Testis (tissue), 2 donors: ENCODE measurements around the gene LCN10.

Source experiments
- POLR2A ChIP-seq: fragments of 450-650 bp; IDR thresholded peaks from one replicate; pipeline ENCODE4 v1.6.1; 2017; ENCODE audit warnings: antibody characterized with exemption, mild to moderate bottlenecking, moderate library complexity
- TF ChIP-seq, protein P1 (sequence below), 3 experiments: fragments of 450-650 bp in 2 of 3; fragments of 200-600 bp in 1 of 3; sonication (generic) in 1 of 3; IDR thresholded peaks; one replicate each; pipeline ENCODE4 v1.5.1; 2016 to 2019; ENCODE audit warnings: antibody characterized with exemption in 3 of 3, mild to moderate bottlenecking in 2 of 3, moderate library complexity in 1 of 3

DNA sequence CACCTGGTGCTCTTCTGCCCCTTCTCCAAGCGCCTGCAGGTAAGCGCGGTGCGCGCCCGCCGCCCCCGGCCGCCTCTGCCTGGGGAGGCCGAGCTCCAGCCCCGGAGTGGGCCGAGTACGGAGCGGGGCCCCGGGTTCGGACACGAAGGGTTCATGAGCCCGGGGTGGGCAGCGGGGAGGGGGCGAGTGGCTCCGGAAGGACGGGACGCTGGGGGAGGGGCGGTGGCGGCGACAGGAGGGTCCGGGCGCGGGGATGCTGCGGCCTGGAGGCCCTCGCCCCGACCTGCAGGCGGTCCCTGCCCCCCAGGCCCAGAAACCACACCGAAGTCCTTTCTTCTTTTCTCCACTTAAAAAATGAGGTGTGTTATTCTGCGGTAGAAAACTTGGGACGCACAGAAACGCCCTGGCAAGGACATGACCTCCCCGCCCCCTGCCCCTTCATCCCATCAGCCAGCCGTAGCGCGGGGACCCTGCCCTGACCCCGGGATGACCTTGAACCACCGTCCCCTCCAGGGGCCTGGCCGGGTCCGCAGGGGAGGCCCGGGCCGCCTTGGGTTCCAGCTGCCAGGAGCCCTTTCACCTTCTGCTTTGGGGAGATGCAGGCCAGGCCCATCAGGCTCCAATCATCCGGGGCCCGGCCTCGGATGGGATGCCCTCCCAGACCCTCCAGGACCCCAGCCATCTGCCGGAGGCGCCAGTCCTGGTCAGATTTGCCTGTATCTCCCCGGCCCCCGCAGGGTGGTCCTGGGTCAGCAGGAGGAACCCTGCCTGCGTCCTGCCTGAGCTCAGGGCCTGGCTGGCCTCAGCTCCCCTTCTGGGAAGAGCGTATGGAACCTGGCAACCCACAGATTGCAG is 29.8 kb downstream of the LCN10 start:
- TF ChIP-seq, protein P1, sequence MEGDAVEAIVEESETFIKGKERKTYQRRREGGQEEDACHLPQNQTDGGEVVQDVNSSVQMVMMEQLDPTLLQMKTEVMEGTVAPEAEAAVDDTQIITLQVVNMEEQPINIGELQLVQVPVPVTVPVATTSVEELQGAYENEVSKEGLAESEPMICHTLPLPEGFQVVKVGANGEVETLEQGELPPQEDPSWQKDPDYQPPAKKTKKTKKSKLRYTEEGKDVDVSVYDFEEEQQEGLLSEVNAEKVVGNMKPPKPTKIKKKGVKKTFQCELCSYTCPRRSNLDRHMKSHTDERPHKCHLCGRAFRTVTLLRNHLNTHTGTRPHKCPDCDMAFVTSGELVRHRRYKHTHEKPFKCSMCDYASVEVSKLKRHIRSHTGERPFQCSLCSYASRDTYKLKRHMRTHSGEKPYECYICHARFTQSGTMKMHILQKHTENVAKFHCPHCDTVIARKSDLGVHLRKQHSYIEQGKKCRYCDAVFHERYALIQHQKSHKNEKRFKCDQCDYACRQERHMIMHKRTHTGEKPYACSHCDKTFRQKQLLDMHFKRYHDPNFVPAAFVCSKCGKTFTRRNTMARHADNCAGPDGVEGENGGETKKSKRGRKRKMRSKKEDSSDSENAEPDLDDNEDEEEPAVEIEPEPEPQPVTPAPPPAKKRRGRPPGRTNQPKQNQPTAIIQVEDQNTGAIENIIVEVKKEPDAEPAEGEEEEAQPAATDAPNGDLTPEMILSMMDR (IDR thresholded peaks at IDR 0.05) = no peak
- no peak for TF ChIP-seq POLR2A
